HepG2 (cell line): ENCODE measurements around the gene SHLD1. TPM values are rescaled to one million over a fixed set of nuclear protein-coding genes. Genes with fewer than 3 reads are reported as not detected.

Source experiments
- ATAC-seq: fragments of 200-7000 bp; cut with Tn5 transposase; 3 replicates; pipeline ENCODE4 v1.9.1; 2020; ENCODE audit warnings: mild to moderate bottlenecking, moderate library complexity
- BruUV-seq: library from RNA; stranded (reverse); fragments of 400-500 nt; replicated peaks from 2 replicates; lab custom pipeline; 2021; lab: Mats Ljungman, UMichigan
- CTCF ChIA-PET: fragments of 300-600 bp; formaldehyde crosslinking; extraction: SDS; loops from one replicate; lab custom pipeline; 2021; ENCODE audit warnings: low total read pairs, inconsistent platforms, low intra/inter-chr PET ratio; lab: Yijun Ruan, JAX
- POLR2A ChIA-PET: fragments of 350-600 bp; sonication (Branson Sonifier 250); formaldehyde crosslinking; loops from one replicate; lab custom pipeline; 2020; ENCODE audit warnings: antibody characterized with exemption, inconsistent platforms; lab: Yijun Ruan, JAX
- DNase-seq: peaks from one replicate; pipeline ENCODE4 v3.0.0-alpha.2; 2015; ENCODE audit warnings: low spot score
- FAIRE-seq: peaks from 3 replicates; lab custom pipeline; 2011; peaks lifted over from hg19 to GRCh38; lab: Jason Lieb, UNC
- H2AFZ ChIP-seq: one replicate; pipeline ENCODE4 v1.6.1; 2011; ENCODE audit warnings: low read length, inconsistent platforms
- H3K27ac ChIP-seq: fragments of 300-600 bp; 3 replicates; pipeline ENCODE4 v1.8.0; 2011; ENCODE audit warnings: mixed run types, mild to moderate bottlenecking, mixed read lengths, low read length, inconsistent platforms; ENCODE audit not compliant: insufficient read depth; ENCODE audit errors: extremely low read length
- H3K27me3 ChIP-seq, 2 experiments: fragments of 200-600 bp in 1 of 2; 2 replicates in 1 of 2; 3 replicates in 1 of 2; pipeline versions ENCODE4 v1.6.0 to v1.8.0; 2011; ENCODE audit warnings: low read length in 2 of 2, mild to moderate bottlenecking in 2 of 2, moderate library complexity in 2 of 2, inconsistent platforms in 1 of 2; ENCODE audit not compliant: insufficient read depth in 2 of 2, control insufficient read depth in 1 of 2
- H3K36me3 ChIP-seq, 2 experiments: fragments of 200-600 bp in 1 of 2; replicated peaks in 1 of 2; 2 replicates in 1 of 2; 3 replicates in 1 of 2; pipeline versions ENCODE4 v1.5.1 to v1.8.0; 2011; ENCODE audit warnings: low read length in 2 of 2, inconsistent platforms in 1 of 2; ENCODE audit not compliant: insufficient read depth in 2 of 2, control insufficient read depth in 1 of 2
- H3K4me1 ChIP-seq: 2 replicates; pipeline ENCODE4 v1.5.1; 2012; ENCODE audit warnings: low read length, inconsistent platforms; ENCODE audit not compliant: insufficient read depth
- H3K4me2 ChIP-seq: 2 replicates; pipeline ENCODE4 v1.6.0; 2011; ENCODE audit warnings: low read depth, low read length, inconsistent platforms
- H3K4me3 ChIP-seq, 3 experiments: fragments of 200-600 bp in 1 of 3; sonication (generic), shearing (Covaris generic) in 1 of 3; replicated peaks in 1 of 3; 2 replicates each; pipeline ENCODE4 v1.5.1; 2011 to 2016; ENCODE audit warnings: low read length in 3 of 3, inconsistent platforms in 2 of 3, low read depth in 2 of 3, mild to moderate bottlenecking in 2 of 3, control low read depth in 1 of 3, mixed read lengths in 1 of 3; ENCODE audit not compliant: insufficient read depth in 1 of 3
- H3K79me2 ChIP-seq: one replicate; pipeline ENCODE4 v1.6.1; 2011; ENCODE audit warnings: low read length, inconsistent platforms; ENCODE audit not compliant: insufficient read depth
- H3K9ac ChIP-seq: 2 replicates; pipeline ENCODE4 v1.6.0; 2011; ENCODE audit warnings: mild to moderate bottlenecking, low read depth, low read length, inconsistent platforms; ENCODE audit not compliant: insufficient read depth
- H3K9me3 ChIP-seq: 2 replicates; pipeline ENCODE4 v1.5.1; 2012; ENCODE audit warnings: mild to moderate bottlenecking, low read length
- H4K20me1 ChIP-seq: 2 replicates; pipeline ENCODE4 v1.6.0; 2011; ENCODE audit warnings: inconsistent platforms, mild to moderate bottlenecking, low read length, moderate library complexity; ENCODE audit not compliant: insufficient read depth
- AKNA ChIP-seq: sonication (generic); formaldehyde crosslinking; IDR thresholded peaks from 2 replicates; pipeline ENCODE4 v1.4.0; 2020; ENCODE audit warnings: missing genetic modification reagents, borderline replicate concordance
- EP300 ChIP-seq, 3 experiments: sonication (generic) in 1 of 3; formaldehyde crosslinking in 1 of 3; IDR thresholded peaks; 2 replicates each; pipeline versions ENCODE4 v1.5.1 to v1.6.1; 2011 to 2020; ENCODE audit warnings: low read depth in 2 of 3, low read length in 2 of 3, borderline replicate concordance in 1 of 3, improper control_type of control experiment in 1 of 3, mild to moderate bottlenecking in 1 of 3, missing genetic modification reagents in 1 of 3, moderate library complexity in 1 of 3
- NR2F1 ChIP-seq, 2 experiments: fragments of 450-650 bp in 1 of 2; formaldehyde crosslinking in 1 of 2; IDR thresholded peaks; 2 replicates each; pipeline versions ENCODE4 v1.5.0 to v1.6.1; 2016 to 2020; ENCODE audit warnings: mild to moderate bottlenecking in 1 of 2, missing compliant biosample characterization in 1 of 2, missing genetic modification reagents in 1 of 2, moderate library complexity in 1 of 2
- ZNF17 ChIP-seq: sonication (generic); formaldehyde crosslinking; IDR thresholded peaks from 2 replicates; pipeline ENCODE4 v1.5.0; 2020; ENCODE audit warnings: mild to moderate bottlenecking, missing genetic modification reagents
- ZNF572 ChIP-seq: sonication (generic); formaldehyde crosslinking; IDR thresholded peaks from 2 replicates; pipeline ENCODE4 v1.5.1; 2020; ENCODE audit warnings: mild to moderate bottlenecking, missing genetic modification reagents
- ZNF597 ChIP-seq: sonication (generic); formaldehyde crosslinking; IDR thresholded peaks from 2 replicates; pipeline ENCODE4 v1.5.0; 2020; ENCODE audit warnings: missing genetic modification reagents
- ZNF629 ChIP-seq: sonication (generic); formaldehyde crosslinking; conservative IDR thresholded peaks from 2 replicates; pipeline ENCODE4 v1.5.0; 2020; ENCODE audit warnings: missing genetic modification reagents
- WGBS: methylation state at CpG from one replicate; pipeline ENCODE4 v1.1.6; 2017; ENCODE audit warnings: low lambda C conversion rate; 5-methylcytosine and 5-hydroxymethylcytosine counted together
- in situ Hi-C: cut with HindIII; loops from 2 replicates; pipeline ENCODE4 v1.10.0; 2017; ENCODE audit warnings: low pct_unique_long_range_greater_than_20kb; ENCODE audit not compliant: extremely low pct_ligation_motif_present
- intact Hi-C: fragments of 100-400 bp; cut with micrococcal nuclease; formaldehyde crosslinking; loops from one replicate; pipeline ENCODE4 v1.10.0; 2022; ENCODE audit not compliant: unreplicated experiment
- polyA plus RNA-seq, 8 experiments: library from polyadenylated mRNA; depleted of rRNA in 3 of 8; stranded (reverse) in 7 of 8; unstranded in 1 of 8; fragments of >200 nt; fragmentation: Illumina TruSeq in 4 of 8; extraction: Trizol in 4 of 8; gene quantifications; 2 replicates each; pipeline versions ENCODE4 v1.2.1 to v1.2.3, GENCODE V29; 2011 to 2016; ENCODE audit warnings: low read depth in 4 of 8, missing spikeins in 1 of 8, mixed read lengths in 1 of 8; ENCODE audit not compliant: insufficient read depth in 1 of 8
- total RNA-seq, 5 experiments: library from RNA; depleted of rRNA; stranded (reverse); fragments of >200 nt; fragmentation: Illumina TruSeq; extraction: Trizol; gene quantifications; 2 replicates each; pipeline ENCODE4 v1.2.3, GENCODE V29; 2016; ENCODE audit warnings: low read depth in 1 of 5

SHLD1 gene
- total and polyA plus RNA-seq, 2 of the 13 experiments (the other 11 are each of a cell fraction or from before 2014, with no cell fraction given), result 8.9 to 10.0 TPM

- TF ChIP-seq AKNA (CRISPR knock-in tag) (no peak), EP300 (IDR thresholded peaks at IDR 0.05; ENCODE audit: low read depth in 2 of 2, low read length in 2 of 2) (no peak), EP300 (CRISPR knock-in tag; IDR thresholded peaks at IDR 0.05; ENCODE audit: borderline replicate concordance) (no peak)
- TF ChIP-seq, all 625 proteins: peak for 66
Measured at GRCh38 chr20:5788385-5788895, 38.2 kb downstream of the SHLD1 start (continued).

GRCh38 chr20:5789827-5790226, 39.6 kb downstream of the SHLD1 start:
- ChIA-PET CTCF (interaction anchor here (3.5 to 3.6 kb wide), 2 partner anchors 232 to 261 kb away, joined by 49 to 58 read pairs; no protein-coding TSS in a partner anchor), POLR2A (interaction anchor here (1.5 kb wide), 1 partner anchor 39 kb away, joined by 3 read pairs; the partner anchor contains the start of gene SHLD1)
- peaks cover 0 to 5% of the 10 kb centered on the region in 2 experiments; a peak in 2 of 5 replicates for H3K36me3 ChIP-seq
- H3K79me2 ChIP-seq, result no peaks in the 10 kb centered on the region
- H3K9ac ChIP-seq, result no peak overlapping the region
- no peak overlapping the region for H2AFZ ChIP-seq
- peaks cover 39% of the 10 kb centered on the region for H3K4me1 ChIP-seq
- no peak overlapping the region for H3K4me3 ChIP-seq
- ATAC-seq (no peak), FAIRE-seq (no peak), DNase-seq (no peak)
- no peaks in the 10 kb centered on the region for H4K20me1 ChIP-seq
- H3K9me3 ChIP-seq, result no peaks in the 10 kb centered on the region
- H3K27ac ChIP-seq, result no peak overlapping the region
- H3K27me3 ChIP-seq, result no peaks in the 10 kb centered on the region
- WGBS, result 92% methylated on average over 2 of the region's 2 CpGs
- H3K4me2 ChIP-seq, result no peak overlapping the region
- no peak for TF ChIP-seq ZNF629 (CRISPR knock-in tag)
- TF ChIP-seq ZNF597 (CRISPR knock-in tag), result no peak
- TF ChIP-seq ZNF572 (CRISPR knock-in tag), result no peak
- TF ChIP-seq ZNF17, result no peak
- no peak for TF ChIP-seq NR2F1 (CRISPR knock-in tag; IDR thresholded peaks at IDR 0.05)
- BruUV-seq, result no TSS peak
- intact Hi-C loops, result loop anchor here (5.0 to 10.0 kb wide), 2 partner anchors 38 to 285 kb away; partner anchors contain the start of gene SHLD1
- in situ Hi-C loops, result loop anchor here (5.0 kb wide), 1 partner anchor 223 kb away; no protein-coding TSS in a partner anchor
